HG02798 (cell line): ENCODE data around the gene PTPRN2.
"Not testable (repeated sequence)": the region's sequence is repeated elsewhere in the genome, so short reads cannot be mapped to it uniquely, and the experiment has no call there.

Experiments
- ATAC-seq: cut with Tn5 transposase; IDR thresholded peaks from one replicate; pipeline ENCODE4 v1.9.1; 2021; ENCODE audit warnings: mild to moderate bottlenecking; ENCODE audit not compliant: unreplicated experiment, poor library complexity

The PTPRN2 gene

DNA sequence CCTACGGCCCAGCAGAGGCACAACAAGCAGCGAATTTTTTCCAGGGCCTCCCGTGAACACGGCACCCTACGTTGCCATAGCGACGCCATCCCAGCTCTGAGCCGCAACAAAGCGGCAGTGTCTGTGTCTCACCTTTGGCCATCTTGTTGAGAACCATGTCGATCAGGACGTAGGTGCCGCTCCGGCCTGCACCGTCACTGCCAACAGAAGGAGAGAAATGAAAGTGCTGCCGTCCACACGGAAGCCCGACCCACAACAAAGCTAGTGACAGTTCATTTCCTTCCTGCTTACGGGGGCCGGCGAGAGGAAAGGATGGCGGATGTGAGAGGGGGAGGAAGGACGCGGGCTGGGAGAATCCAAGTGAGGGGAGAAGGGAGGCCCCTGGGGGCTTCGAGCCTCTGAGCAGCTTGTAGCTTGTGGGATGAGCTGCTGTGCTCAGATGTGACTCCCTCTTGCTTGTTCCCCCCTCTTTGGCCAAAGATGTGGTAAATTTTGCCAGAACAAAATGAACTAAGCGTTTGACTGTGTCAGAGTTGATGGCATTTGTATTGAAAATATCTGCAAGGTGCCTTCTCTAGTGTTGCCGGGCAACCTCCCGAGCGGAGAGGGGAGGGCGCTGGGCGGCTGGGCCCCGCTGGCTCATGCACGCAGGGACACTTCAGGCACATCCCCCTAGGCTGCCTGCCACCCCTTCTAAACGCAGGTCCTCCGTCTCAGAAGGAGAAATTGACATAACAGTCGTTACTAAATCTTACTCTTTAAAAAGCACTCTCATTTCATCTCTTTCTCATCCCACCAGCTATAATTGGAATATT lies 1018.6 kb downstream of the PTPRN2 start:
- ATAC-seq = peak; percentile 70

DNA sequence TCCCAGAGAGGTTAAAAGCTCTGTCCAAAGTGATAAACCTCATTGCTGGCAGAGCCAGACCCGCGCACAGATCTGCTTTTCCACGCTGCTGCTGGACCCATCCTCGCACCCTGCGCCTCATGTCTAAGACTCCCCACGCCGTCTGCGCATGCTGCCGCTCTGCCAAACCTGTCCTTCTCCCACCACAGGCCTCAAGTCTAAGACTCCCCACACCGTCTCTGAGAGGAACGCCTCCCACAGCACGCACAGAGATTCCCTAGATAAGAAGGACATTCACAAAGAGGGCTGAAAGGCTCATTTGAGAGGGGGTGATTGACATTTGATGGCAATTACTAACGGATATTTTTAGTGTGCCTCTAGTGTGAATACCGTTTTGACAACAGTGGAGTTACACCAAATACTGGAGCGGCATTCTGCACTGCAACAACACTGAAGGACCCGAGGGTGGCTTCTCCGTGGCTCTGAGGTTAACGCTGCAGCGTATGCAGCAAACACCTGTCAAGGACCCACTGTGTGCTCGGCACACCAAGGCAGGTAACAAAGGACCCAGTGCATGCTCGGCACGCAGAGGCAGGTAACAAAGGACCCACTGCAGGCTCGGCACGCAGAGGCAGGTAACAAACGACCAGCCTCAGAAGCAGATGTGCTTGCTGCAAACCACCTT lies 1019.4 kb downstream of the PTPRN2 start:
- ATAC-seq = no peak

DNA sequence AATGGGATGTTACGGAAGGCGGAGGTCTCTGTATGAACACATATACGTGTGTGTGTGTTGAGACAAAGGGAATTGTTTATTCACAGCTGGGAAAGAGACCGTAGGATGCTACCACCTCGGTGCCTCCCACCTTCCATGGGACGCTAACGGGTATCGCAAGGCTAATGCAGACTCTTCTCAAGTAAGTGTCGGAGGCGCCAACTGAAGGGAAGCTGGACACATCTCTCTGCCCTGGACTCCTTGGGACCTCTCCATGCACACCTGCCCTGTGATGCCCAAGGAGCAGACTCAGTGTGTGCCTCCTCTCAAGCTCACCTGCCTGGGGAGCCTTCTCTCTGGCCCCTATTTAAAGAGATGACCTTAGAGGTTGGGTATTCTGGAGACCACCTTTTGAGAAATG lies 1020.0 kb downstream of the PTPRN2 start:
- ATAC-seq = no peak

- ATAC-seq = no peak
These were observed 1021.0 kb downstream of the PTPRN2 start for GRCh38 chr7:157566631-157567006.

GRCh38 chr7:157565981-157566630 lies 1021.5 kb downstream of the PTPRN2 start:
- ATAC-seq = no peak

DNA sequence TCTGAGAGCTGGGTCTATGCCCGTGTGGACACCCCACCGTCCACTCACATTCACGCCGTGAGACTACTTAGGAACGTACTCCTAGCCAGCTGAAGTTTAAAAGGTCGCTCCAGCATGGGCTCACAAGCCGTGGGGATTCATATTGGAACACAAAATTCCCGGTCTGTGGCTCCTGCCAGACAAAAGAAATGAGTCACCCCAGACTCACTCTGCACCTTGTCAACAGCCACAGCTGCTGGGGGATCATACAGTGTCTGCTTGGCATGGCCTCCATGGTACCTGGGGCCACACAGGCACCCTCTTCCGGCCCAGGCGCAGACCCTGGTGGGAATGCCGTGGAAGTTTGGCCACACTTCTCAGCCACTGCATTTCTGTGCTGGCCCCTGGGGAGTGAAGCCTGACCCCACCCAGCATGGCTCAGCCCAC lies 1022.4 kb downstream of the PTPRN2 start:
- ATAC-seq = no peak

GRCh38 chr7:157564517-157565177 lies 1023.0 kb downstream of the PTPRN2 start:
- no peak for ATAC-seq

- not testable (repeated sequence) for ATAC-seq
These were observed 1024.0 kb downstream of the PTPRN2 start for GRCh38 chr7:157563467-157564135.

DNA sequence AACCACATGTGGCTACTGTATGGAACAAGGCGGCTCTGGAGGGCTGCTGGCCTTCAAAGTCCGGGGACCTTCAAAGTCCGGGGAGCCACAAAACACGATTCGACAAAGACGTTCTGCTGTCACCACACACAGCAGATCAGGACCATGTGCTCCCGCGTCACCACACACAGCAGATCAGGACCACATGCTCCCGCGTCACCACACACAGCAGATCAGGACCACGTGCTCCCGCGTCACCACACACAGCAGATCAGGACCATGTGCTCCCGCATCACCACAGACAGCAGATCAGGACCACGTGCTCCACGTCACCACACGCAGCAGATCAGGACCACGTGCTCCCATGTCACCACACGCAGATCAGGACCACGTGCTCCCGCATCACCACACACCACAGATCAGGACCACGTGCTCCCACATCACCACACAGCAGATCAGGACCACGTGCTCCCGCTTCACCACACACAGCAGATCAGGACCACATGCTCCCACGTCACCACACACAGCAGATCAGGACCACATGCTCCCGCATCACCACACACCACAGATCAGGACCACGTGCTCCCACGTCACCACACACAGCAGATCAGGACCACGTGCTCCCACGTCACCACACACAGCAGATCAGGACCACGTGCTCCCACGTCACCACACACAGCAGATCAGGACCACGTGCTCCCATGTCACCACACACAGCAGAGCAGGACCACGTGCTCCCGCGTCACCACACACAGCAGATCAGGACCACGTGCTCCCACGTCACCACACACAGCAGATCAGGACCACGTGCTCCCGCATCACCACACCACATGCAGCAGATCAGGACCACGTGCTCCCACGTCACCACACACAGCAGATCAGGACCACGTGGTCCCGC lies 1024.9 kb downstream of the PTPRN2 start:
- not testable (repeated sequence) for ATAC-seq

GRCh38 chr7:157561816-157562410 lies 1025.7 kb downstream of the PTPRN2 start:
- no peak for ATAC-seq

- no peak for ATAC-seq
These were observed 1026.2 kb downstream of the PTPRN2 start for GRCh38 chr7:157561523-157561785.

DNA sequence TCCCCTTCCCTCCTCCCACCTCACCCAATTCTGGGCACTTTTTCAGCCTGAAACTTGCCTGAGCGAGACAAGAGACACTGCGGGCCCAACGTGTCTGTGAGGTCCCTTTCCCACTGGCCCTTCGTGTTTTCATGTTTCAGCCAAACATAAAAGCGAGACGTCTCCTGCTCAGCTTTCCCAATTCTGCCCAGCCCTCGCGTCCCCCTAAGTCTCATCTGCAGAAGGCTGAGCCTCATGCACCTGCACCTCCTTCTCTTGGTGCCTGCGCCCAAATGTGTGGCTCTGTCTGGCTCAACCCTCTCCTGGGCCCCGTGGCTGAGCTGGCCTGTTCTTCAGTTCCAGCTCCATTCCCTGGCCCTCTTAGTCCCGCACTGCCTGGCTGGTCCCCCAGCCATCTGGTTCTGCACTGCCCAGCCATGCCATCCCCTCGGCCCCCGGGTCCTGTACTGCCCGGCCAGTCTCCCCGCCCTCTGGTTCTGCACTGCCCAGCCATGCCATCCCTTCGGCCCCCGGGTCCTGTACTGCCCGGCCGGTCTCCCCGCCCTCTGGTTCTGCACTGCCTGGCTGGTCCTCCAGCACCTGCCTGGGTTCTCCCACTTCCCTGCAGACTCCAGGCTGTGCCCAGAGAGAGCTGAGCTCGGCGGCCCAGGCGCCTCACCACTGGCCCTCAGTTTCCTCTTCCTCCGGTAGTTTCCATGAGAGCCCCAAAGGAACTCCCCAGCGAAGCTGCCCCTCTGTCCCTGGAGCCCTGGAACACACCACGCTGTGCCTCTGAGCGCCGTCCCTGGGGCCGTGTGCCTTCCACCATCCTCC lies 1026.7 kb downstream of the PTPRN2 start:
- ATAC-seq = no peak

- no peak for ATAC-seq
These were observed 1027.4 kb downstream of the PTPRN2 start for GRCh38 chr7:157560258-157560654.

DNA sequence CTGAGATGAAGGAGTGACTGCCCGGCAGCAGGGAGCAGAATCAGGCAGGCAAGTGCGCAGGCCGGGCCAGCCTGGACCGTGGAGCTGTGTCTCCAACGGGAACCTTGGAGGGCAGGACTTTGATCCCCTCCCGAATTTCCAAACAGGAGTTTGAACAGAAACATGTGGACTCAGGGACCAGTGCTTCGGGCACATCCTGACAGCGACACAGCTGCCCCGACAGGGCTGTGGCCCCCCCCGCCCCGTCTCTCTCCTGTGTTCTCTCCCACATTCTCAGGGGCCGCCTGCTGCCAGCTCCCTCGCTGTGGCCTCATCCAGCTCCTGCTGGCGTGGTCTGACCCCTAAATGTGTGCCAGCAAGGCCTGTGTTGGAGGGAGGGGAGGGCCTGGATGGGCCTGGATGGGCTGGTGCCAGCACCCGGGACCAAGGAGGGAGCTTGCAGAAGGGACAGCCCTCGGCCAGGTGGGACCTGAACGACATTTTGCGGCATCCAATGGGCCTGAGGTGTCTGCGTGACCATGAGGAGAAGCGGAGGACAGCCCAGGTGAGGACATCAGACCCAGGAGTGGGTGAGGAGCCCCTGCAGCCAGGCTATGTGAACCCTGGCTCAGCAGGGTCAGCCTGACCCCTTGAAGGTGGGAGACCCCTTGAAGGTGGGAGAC lies 1027.9 kb downstream of the PTPRN2 start:
- no peak for ATAC-seq

- no peak for ATAC-seq
These were observed 1028.6 kb downstream of the PTPRN2 start for GRCh38 chr7:157558875-157559595.

- ATAC-seq = no peak
These were observed 1029.1 kb downstream of the PTPRN2 start for GRCh38 chr7:157558516-157558874.

DNA sequence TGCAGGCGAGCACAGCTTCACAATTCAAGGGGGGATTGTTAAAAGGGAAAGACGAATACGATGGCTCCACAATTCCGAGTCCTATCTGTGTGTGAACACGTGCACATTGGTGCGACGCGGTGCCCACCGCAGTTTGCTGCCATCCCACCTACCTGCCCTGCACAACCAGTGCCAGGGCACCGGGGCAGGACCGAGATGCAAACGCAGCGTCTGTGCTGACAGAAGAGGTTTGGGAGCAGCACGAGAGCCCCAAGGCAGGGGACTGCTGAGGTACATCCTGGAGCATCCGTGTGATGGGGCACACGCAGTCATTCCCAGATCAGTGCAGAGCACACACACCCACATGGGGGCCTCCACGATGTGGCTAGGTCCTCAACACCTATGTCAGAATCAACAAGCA lies 1029.6 kb downstream of the PTPRN2 start:
- ATAC-seq = no peak
